IPS-18a (cell line): ENCODE data around the gene OSBPL1A.
A peak's percentile ranks its signal among the peaks of the same experiment; 100 is the strongest.
"Not testable (repeated sequence)": the region's sequence is repeated elsewhere in the genome, so short reads cannot be mapped to it uniquely, and the experiment has no call there.

Experiments used
- H3K27ac ChIP-seq: one replicate; pipeline ENCODE4 v1.5.1; 2013; ENCODE audit warnings: low read length
- H3K27me3 ChIP-seq: one replicate; pipeline ENCODE4 v1.6.1; 2013; ENCODE audit warnings: mild to moderate bottlenecking, low read length; ENCODE audit not compliant: control insufficient read depth, insufficient read depth
- H3K36me3 ChIP-seq: one replicate; pipeline ENCODE4 v1.6.1; 2013; ENCODE audit warnings: low read depth, low read length; ENCODE audit not compliant: control insufficient read depth
- H3K4me1 ChIP-seq: one replicate; pipeline ENCODE4 v1.6.1; 2013; ENCODE audit warnings: low read depth, low read length; ENCODE audit not compliant: control insufficient read depth
- H3K4me3 ChIP-seq: one replicate; pipeline ENCODE4 v1.5.1; 2013; ENCODE audit warnings: low read length
- H3K9ac ChIP-seq: one replicate; pipeline ENCODE4 v1.6.1; 2013; ENCODE audit warnings: mild to moderate bottlenecking, low read length, moderate library complexity
- H3K9me3 ChIP-seq: one replicate; pipeline ENCODE4 v1.6.1; 2013; ENCODE audit warnings: low read depth, low read length; ENCODE audit not compliant: control insufficient read depth

OSBPL1A gene

GRCh38 chr18:24173997-24174396 lies 223.6 kb downstream of the OSBPL1A start:
- H3K36me3 ChIP-seq = peaks cover 12% of the 10 kb centered on the region
- H3K27me3 ChIP-seq = no peaks in the 10 kb centered on the region

GRCh38 chr18:24170360-24170759 lies 227.3 kb downstream of the OSBPL1A start:
- no peak overlapping the region for H3K27ac ChIP-seq
- no peaks in the 10 kb centered on the region for H3K9me3 ChIP-seq
- peaks cover 30% of the 10 kb centered on the region for H3K36me3 ChIP-seq
- no peaks in the 10 kb centered on the region for H3K4me1 ChIP-seq
- H3K9ac ChIP-seq = no peak overlapping the region
- no peak overlapping the region for H3K4me3 ChIP-seq
- H3K27me3 ChIP-seq = no peaks in the 10 kb centered on the region

More at GRCh38 chr18:24173997-24174396, 223.6 kb downstream of the OSBPL1A start:
- H3K9me3 ChIP-seq = no peaks in the 10 kb centered on the region
- H3K4me3 ChIP-seq = no peak overlapping the region
- no peak overlapping the region for H3K9ac ChIP-seq
- H3K4me1 ChIP-seq = no peaks in the 10 kb centered on the region
- no peak overlapping the region for H3K27ac ChIP-seq

- Histone ChIP-seq H3K9me3 (no peaks in the 10 kb centered on the region), H3K27ac (no peak overlapping the region), H3K4me1 (no peaks in the 10 kb centered on the region), H3K9ac (no peak overlapping the region), H3K4me3 (no peak overlapping the region), H3K27me3 (no peaks in the 10 kb centered on the region), H3K36me3 (peaks cover 39% of the 10 kb centered on the region)
These were observed 229.1 kb downstream of the OSBPL1A start for GRCh38 chr18:24168496-24168895.

DNA sequence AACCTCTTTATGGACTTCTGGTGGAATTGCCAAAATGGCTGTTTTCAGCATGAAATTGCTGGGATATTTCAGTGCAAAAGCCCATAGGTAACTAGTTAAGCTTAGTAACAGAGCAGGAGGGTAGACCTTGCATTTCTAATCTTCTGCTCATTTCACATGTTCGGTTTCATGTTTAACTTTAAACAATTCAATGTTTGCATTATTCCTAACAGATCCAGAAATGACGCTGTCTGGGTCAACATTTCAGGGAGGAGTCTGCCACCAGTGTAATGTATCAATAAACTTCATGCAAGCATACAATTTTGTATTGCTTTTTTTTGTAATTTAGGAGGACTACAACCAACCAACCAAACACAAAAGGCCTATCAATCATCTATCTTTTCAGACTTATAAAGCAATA lies 236.3 kb downstream of the OSBPL1A start:
- Histone ChIP-seq H3K4me3 (no peak overlapping the region), H3K27me3 (no peaks in the 10 kb centered on the region), H3K9me3 (no peaks in the 10 kb centered on the region), H3K9ac (no peak overlapping the region), H3K4me1 (no peaks in the 10 kb centered on the region), H3K36me3 (peaks cover 72% of the 10 kb centered on the region), H3K27ac (no peak overlapping the region)

GRCh38 chr18:24160086-24160485 lies 237.5 kb downstream of the OSBPL1A start:
- H3K27me3 ChIP-seq = no peaks in the 10 kb centered on the region
- no peak overlapping the region for H3K9ac ChIP-seq
- no peaks in the 10 kb centered on the region for H3K9me3 ChIP-seq
- H3K36me3 ChIP-seq = peaks cover 68% of the 10 kb centered on the region
- H3K4me1 ChIP-seq = no peaks in the 10 kb centered on the region
- H3K4me3 ChIP-seq = no peak overlapping the region
- no peak overlapping the region for H3K27ac ChIP-seq

DNA sequence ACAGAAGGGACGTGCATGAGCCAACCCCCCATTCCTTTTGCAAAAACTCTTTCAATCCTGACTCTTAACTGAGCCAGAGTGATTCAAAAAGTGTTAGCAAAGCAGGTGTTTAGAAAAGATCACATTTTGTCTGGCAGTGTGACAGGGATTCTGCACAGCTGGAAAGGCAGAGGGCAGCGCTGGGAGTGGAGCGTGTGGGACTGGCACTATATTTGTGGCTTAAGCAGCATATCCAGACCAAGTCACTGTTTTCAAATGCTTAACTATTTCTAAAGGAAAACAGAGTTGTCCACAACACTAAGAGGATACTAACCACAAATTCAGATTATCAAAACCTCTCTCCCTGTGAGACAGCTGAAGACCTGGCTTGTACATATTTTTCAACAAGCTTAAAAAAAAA lies 239.8 kb downstream of the OSBPL1A start:
- Histone ChIP-seq H3K27me3 (no peaks in the 10 kb centered on the region), H3K27ac (no peak overlapping the region), H3K4me1 (no peaks in the 10 kb centered on the region), H3K4me3 (no peak overlapping the region), H3K36me3 (peaks cover 51% of the 10 kb centered on the region), H3K9me3 (no peaks in the 10 kb centered on the region), H3K9ac (no peak overlapping the region)

DNA sequence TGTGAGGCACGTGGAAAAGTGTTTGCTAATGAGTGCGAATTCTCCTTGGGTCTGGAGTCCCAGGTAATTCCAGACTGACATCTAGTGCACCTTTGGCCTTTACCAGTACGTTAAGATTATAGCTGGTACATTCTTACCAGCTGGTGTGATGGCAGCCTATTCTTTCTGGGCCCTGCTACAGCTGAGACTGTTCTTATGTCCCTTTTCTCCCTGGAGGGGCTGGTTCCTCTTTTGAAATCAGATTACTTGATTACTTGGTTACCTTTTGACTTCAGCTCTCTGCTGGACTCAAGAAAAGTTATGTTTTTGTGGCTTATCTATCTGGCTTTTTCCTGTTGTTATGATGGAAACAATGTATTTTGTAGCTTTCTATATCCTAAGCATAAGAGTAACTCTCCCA lies 244.2 kb downstream of the OSBPL1A start:
- Histone ChIP-seq H3K27ac (no peak overlapping the region), H3K9ac (no peak overlapping the region), H3K27me3 (no peaks in the 10 kb centered on the region), H3K36me3 (peaks cover 13% of the 10 kb centered on the region), H3K9me3 (no peaks in the 10 kb centered on the region), H3K4me1 (no peaks in the 10 kb centered on the region), H3K4me3 (no peak overlapping the region)

- not testable (repeated sequence) for H3K9ac ChIP-seq, H3K9me3 ChIP-seq, H3K4me1 ChIP-seq, H3K27me3 ChIP-seq, H3K27ac ChIP-seq, H3K4me3 ChIP-seq, H3K36me3 ChIP-seq
These were observed 248.0 kb downstream of the OSBPL1A start for GRCh38 chr18:24149591-24149990.

DNA sequence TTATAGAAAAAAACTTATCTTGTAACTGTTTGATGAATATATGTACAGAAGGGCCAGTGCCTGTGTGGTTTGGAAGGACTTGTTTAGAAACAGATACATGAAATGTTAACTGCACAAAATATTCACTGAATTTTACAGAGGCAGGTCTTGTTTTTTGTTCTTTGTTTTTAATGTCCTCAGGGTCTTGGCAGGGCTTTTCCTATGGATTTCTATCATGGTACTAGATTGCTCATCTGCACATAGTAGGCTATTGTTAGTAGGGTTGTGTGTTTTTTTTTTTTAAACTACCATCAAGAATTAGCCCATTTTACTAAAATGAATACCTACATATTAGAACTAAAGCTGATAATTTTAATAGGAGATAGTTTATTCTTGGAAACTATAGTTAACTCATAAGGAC lies 255.2 kb downstream of the OSBPL1A start:
- H3K27ac ChIP-seq = no peak overlapping the region
- peaks cover 5% of the 10 kb centered on the region for H3K4me1 ChIP-seq
- H3K36me3 ChIP-seq = no peaks in the 10 kb centered on the region
- no peak overlapping the region for H3K4me3 ChIP-seq
- no peaks in the 10 kb centered on the region for H3K9me3 ChIP-seq
- H3K27me3 ChIP-seq = no peaks in the 10 kb centered on the region
- no peak overlapping the region for H3K9ac ChIP-seq

DNA sequence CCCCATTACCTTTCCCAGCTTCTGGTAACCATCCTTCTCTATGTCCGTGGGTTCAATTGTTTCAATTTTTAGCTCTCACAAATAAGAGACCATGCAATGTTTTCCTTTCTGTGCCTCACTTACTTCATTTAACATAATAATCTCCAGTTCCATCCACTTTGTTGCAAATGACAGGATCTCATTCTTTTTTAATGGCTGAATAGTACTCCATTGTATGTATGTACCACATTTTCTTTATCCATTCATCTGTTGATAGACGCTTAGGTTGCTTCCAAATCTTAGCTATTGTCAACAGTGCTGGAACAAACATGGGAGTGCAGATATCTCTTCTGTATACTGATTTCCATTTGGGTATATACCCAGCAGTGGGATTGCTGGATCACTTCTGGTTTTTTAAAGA lies 256.9 kb downstream of the OSBPL1A start:
- peaks cover 17% of the 10 kb centered on the region for H3K4me1 ChIP-seq

GRCh38 chr18:24138789-24139616 lies 258.6 kb downstream of the OSBPL1A start, which contains the start of gene CABYR:
TSS of gene CABYR (plus strand) at chr18:24139062. CDS start at chr18:24143115, 4,053 bp downstream.
- no peaks in the 10 kb centered on the region for H3K36me3 ChIP-seq
- H3K27me3 ChIP-seq = no peaks in the 10 kb centered on the region
- peak within 1 kb of the TSS; percentile 67 for H3K27ac ChIP-seq
- peak within 1 kb of the TSS; percentile 64 for H3K9ac ChIP-seq
- H3K4me1 ChIP-seq = peaks cover 17% of the 10 kb centered on the region
- H3K4me3 ChIP-seq = peak within 1 kb of the TSS; percentile 76
- H3K9me3 ChIP-seq = no peaks in the 10 kb centered on the region

More for the DNA sequence above, 256.9 kb downstream of the OSBPL1A start:
- H3K9ac ChIP-seq = no peak overlapping the region
- no peaks in the 10 kb centered on the region for H3K9me3 ChIP-seq
- H3K27me3 ChIP-seq = no peaks in the 10 kb centered on the region
- H3K36me3 ChIP-seq = no peaks in the 10 kb centered on the region
- no peak overlapping the region for H3K27ac ChIP-seq
- H3K4me3 ChIP-seq = no peak overlapping the region

DNA sequence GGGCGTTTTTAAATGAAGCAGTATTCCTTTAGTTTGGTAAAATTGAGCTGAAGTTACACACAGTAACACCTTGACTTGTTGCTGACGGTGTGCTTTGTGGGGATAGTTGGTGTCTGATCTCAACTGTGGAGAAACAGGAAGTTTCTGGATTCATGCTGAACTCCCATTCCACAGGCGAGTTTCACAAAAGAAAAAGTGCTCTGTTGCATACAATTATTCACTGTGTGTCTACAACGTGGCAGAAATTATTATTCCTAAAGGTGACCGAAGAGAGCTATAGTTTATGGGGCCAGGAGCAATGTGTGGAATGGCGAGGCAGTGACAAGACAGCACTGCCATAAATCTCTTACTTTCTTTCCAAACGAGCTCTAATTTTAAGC lies 259.2 kb downstream of the OSBPL1A start:
- Histone ChIP-seq H3K4me1 (peaks cover 17% of the 10 kb centered on the region), H3K27me3 (no peaks in the 10 kb centered on the region), H3K4me3 (peak overlapping the region; percentile 76), H3K9me3 (no peaks in the 10 kb centered on the region), H3K27ac (peak overlapping the region; percentile 67), H3K9ac (peak overlapping the region; percentile 48), H3K36me3 (peaks cover under 1% of the 10 kb centered on the region)
